SW 1271 (cell line): ENCODE measurements around the gene REC114.
"Not testable (repeated sequence)": the region's sequence is repeated elsewhere in the genome, so short reads cannot be mapped to it uniquely, and the experiment has no call there.

Source experiments
- DNase-seq, 2 experiments: peaks; one replicate each; lab custom pipeline; 2025; lab: John Stamatoyannopoulos, UW

Gene REC114

GRCh38 chr15:73455876-73456275, 12.9 kb downstream of the REC114 start:
- DNase-seq: no peak

GRCh38 chr15:73457334-73457733, 14.4 kb downstream of the REC114 start:
- DNase-seq: no peak

- DNase-seq: no peak
Measured at GRCh38 chr15:73460662-73461061, 17.7 kb downstream of the REC114 start.

GRCh38 chr15:73464602-73465001, 21.6 kb downstream of the REC114 start:
- peak in 1 of 2 experiments; percentile 34 for DNase-seq

- no peak for DNase-seq
Measured at GRCh38 chr15:73467758-73468157, 24.8 kb downstream of the REC114 start.

GRCh38 chr15:73474785-73475184, 31.8 kb downstream of the REC114 start:
- no peak for DNase-seq

GRCh38 chr15:73476704-73477216, 33.8 kb downstream of the REC114 start:
- DNase-seq: no peak

- no peak for DNase-seq
Measured at GRCh38 chr15:73480050-73480449, 37.1 kb downstream of the REC114 start.

GRCh38 chr15:73482166-73482565, 39.2 kb downstream of the REC114 start:
- DNase-seq: no peak

GRCh38 chr15:73483053-73483452, 40.1 kb downstream of the REC114 start:
- no peak for DNase-seq

- DNase-seq: no peak
Measured at GRCh38 chr15:73485372-73485771, 42.4 kb downstream of the REC114 start.

- not testable (repeated sequence) for DNase-seq
Measured at GRCh38 chr15:73485885-73486284, 42.9 kb downstream of the REC114 start.

GRCh38 chr15:73488698-73489097, 45.7 kb downstream of the REC114 start:
- DNase-seq: no peak

GRCh38 chr15:73493922-73494321, 51.0 kb downstream of the REC114 start:
- no peak for DNase-seq

- no peak for DNase-seq
Measured at GRCh38 chr15:73495181-73495580, 52.2 kb downstream of the REC114 start.

- DNase-seq: no peak
Measured at GRCh38 chr15:73500696-73501095, 57.7 kb downstream of the REC114 start.

GRCh38 chr15:73504885-73505284, 61.9 kb downstream of the REC114 start:
- DNase-seq: no peak

- no peak for DNase-seq
Measured at GRCh38 chr15:73515527-73515926, 72.6 kb downstream of the REC114 start.

- no peak for DNase-seq
Measured at GRCh38 chr15:73517566-73517965, 74.6 kb downstream of the REC114 start.

- no peak for DNase-seq
Measured at GRCh38 chr15:73518180-73518862, 75.4 kb downstream of the REC114 start.

GRCh38 chr15:73518876-73519733, 76.1 kb downstream of the REC114 start:
- no peak for DNase-seq

GRCh38 chr15:73522011-73522410, 79.0 kb downstream of the REC114 start:
- no peak for DNase-seq

- no peak for DNase-seq
Measured at GRCh38 chr15:73524919-73525318, 82.0 kb downstream of the REC114 start.
